ENCODE results near the gene RELA.
"Not testable (repeated sequence)": the region's sequence is repeated elsewhere in the genome, so short reads cannot be mapped to it uniquely, and the experiment has no call there.

Gene RELA

GRCh38 chr11:65691847-65692246 is 29.1 kb upstream of the RELA start:
- not testable (repeated sequence) for H3K9me3 ChIP-seq (ENCODE audit: control insufficient read depth, low read length); H4K8ac ChIP-seq (ENCODE audit: low read length); H3K27ac ChIP-seq (ENCODE audit: low read length, poor library complexity, severe bottlenecking); H2AK5ac ChIP-seq (ENCODE audit: low read length, severe bottlenecking); H3K79me1 ChIP-seq (replicated peaks; ENCODE audit: low read length, poor library complexity, severe bottlenecking); H3K14ac ChIP-seq (ENCODE audit: low read length in 2 of 2); H2BK12ac ChIP-seq (ENCODE audit: low read length in 2 of 2); H3K36me3 ChIP-seq (ENCODE audit: control insufficient read depth in 1 of 2, insufficient read depth in 2 of 2, low read depth in 1 of 2, low read length in 2 of 2); H4K91ac ChIP-seq (ENCODE audit: low read length); H2BK120ac ChIP-seq (ENCODE audit: low read depth, low read length); H3K18ac ChIP-seq (ENCODE audit: low read depth in 1 of 2, low read length in 2 of 2); H2BK15ac ChIP-seq (ENCODE audit: low read depth, poor library complexity, severe bottlenecking); H2AFZ ChIP-seq (ENCODE audit: low read depth, low read length); H3K4me3 ChIP-seq (ENCODE audit: insufficient read depth in 1 of 2, low read depth in 1 of 2, low read length in 2 of 2); H2BK5ac ChIP-seq (ENCODE audit: low read depth, low read length, poor library complexity, severe bottlenecking); H3K4ac ChIP-seq (ENCODE audit: low read depth in 1 of 2, low read length in 2 of 2); H3K23ac ChIP-seq (ENCODE audit: low read length in 2 of 2); H3K4me2 ChIP-seq (ENCODE audit: low read length, poor library complexity, severe bottlenecking); DNase-seq; H3K4me1 ChIP-seq (ENCODE audit: control insufficient read depth, insufficient read depth, low read depth, low read length); H3K9ac ChIP-seq (ENCODE audit: low read length)
- peaks cover 6 to 17% of the 10 kb centered on the region in 2 experiments for H3K27me3 ChIP-seq (ENCODE audit: control insufficient read depth in 1 of 2, insufficient read depth in 1 of 2, low read length in 2 of 2)
- 92% methylated on average over 7 of the region's 8 CpGs for WGBS

GRCh38 chr11:65685981-65686380 is 23.3 kb upstream of the RELA start:
- no peak for DNase-seq
- Histone ChIP-seq H3K9me3 (ENCODE audit: control insufficient read depth, low read length) (no peaks in the 10 kb centered on the region), H4K91ac (ENCODE audit: low read length) (no peak overlapping the region), H2AFZ (ENCODE audit: low read depth, low read length) (no peak overlapping the region), H2AK5ac (ENCODE audit: low read length, severe bottlenecking) (no peak overlapping the region), H2BK12ac (ENCODE audit: low read length in 2 of 2) (no peak overlapping the region), H3K14ac (ENCODE audit: low read length in 2 of 2) (no peak overlapping the region), H3K27me3 (ENCODE audit: control insufficient read depth in 1 of 2, insufficient read depth in 1 of 2, low read length in 2 of 2) (peaks cover 23 to 24% of the 10 kb centered on the region in 2 experiments), H3K36me3 (ENCODE audit: control insufficient read depth in 1 of 2, insufficient read depth in 2 of 2, low read depth in 1 of 2, low read length in 2 of 2) (no peaks in the 10 kb centered on the region), H3K4me3 (ENCODE audit: insufficient read depth in 1 of 2, low read depth in 1 of 2, low read length in 2 of 2) (no peak overlapping the region), H3K79me1 (replicated peaks; ENCODE audit: low read length, poor library complexity, severe bottlenecking) (no peaks in the 10 kb centered on the region), H3K4ac (ENCODE audit: low read depth in 1 of 2, low read length in 2 of 2) (no peak overlapping the region), H3K4me1 (ENCODE audit: control insufficient read depth, insufficient read depth, low read depth, low read length) (no peaks in the 10 kb centered on the region), H3K9ac (ENCODE audit: low read length) (no peak overlapping the region), H4K8ac (ENCODE audit: low read length) (no peak overlapping the region), H3K27ac (ENCODE audit: low read length, poor library complexity, severe bottlenecking) (no peak overlapping the region), H2BK15ac (ENCODE audit: low read depth, poor library complexity, severe bottlenecking) (no peak overlapping the region), H3K23ac (ENCODE audit: low read length in 2 of 2) (no peak overlapping the region), H3K18ac (ENCODE audit: low read depth in 1 of 2, low read length in 2 of 2) (no peak overlapping the region), H2BK120ac (ENCODE audit: low read depth, low read length) (no peak overlapping the region), H3K4me2 (ENCODE audit: low read length, poor library complexity, severe bottlenecking) (no peak overlapping the region), H2BK5ac (ENCODE audit: low read depth, low read length, poor library complexity, severe bottlenecking) (no peak overlapping the region)
- WGBS: 93% methylated on average over 3 of the region's 8 CpGs

GRCh38 chr11:65683480-65683879 is 20.8 kb upstream of the RELA start:
- H2AFZ ChIP-seq (ENCODE audit: low read depth, low read length); H2BK12ac ChIP-seq (ENCODE audit: low read length in 2 of 2); H2BK15ac ChIP-seq (ENCODE audit: low read depth, poor library complexity, severe bottlenecking); H3K36me3 ChIP-seq (ENCODE audit: control insufficient read depth in 1 of 2, insufficient read depth in 2 of 2, low read depth in 1 of 2, low read length in 2 of 2); H3K23ac ChIP-seq (ENCODE audit: low read length in 2 of 2); H3K27ac ChIP-seq (ENCODE audit: low read length, poor library complexity, severe bottlenecking); H3K14ac ChIP-seq (ENCODE audit: low read length in 2 of 2); H4K8ac ChIP-seq (ENCODE audit: low read length); DNase-seq; H3K18ac ChIP-seq (ENCODE audit: low read depth in 1 of 2, low read length in 2 of 2); H3K4me1 ChIP-seq (ENCODE audit: control insufficient read depth, insufficient read depth, low read depth, low read length); H3K4me3 ChIP-seq (ENCODE audit: insufficient read depth in 1 of 2, low read depth in 1 of 2, low read length in 2 of 2); H2AK5ac ChIP-seq (ENCODE audit: low read length, severe bottlenecking); H3K9me3 ChIP-seq (ENCODE audit: control insufficient read depth, low read length); H3K4ac ChIP-seq (ENCODE audit: low read depth in 1 of 2, low read length in 2 of 2); H4K91ac ChIP-seq (ENCODE audit: low read length); H2BK5ac ChIP-seq (ENCODE audit: low read depth, low read length, poor library complexity, severe bottlenecking); H2BK120ac ChIP-seq (ENCODE audit: low read depth, low read length); H3K9ac ChIP-seq (ENCODE audit: low read length); H3K79me1 ChIP-seq (replicated peaks; ENCODE audit: low read length, poor library complexity, severe bottlenecking); H3K4me2 ChIP-seq (ENCODE audit: low read length, poor library complexity, severe bottlenecking): not testable (repeated sequence)
- H3K27me3 ChIP-seq (ENCODE audit: control insufficient read depth in 1 of 2, insufficient read depth in 1 of 2, low read length in 2 of 2): peaks cover 23 to 24% of the 10 kb centered on the region in 2 experiments
- WGBS: 74% methylated on average over 4 of the region's 6 CpGs

- no peak overlapping the region for H2AK5ac ChIP-seq (ENCODE audit: low read length, severe bottlenecking)
- no peak overlapping the region for H3K4me2 ChIP-seq (ENCODE audit: low read length, poor library complexity, severe bottlenecking)
- H2BK120ac ChIP-seq (ENCODE audit: low read depth, low read length): no peak overlapping the region
- no peak overlapping the region for H3K14ac ChIP-seq (ENCODE audit: low read length in 2 of 2)
- H2BK15ac ChIP-seq (ENCODE audit: low read depth, poor library complexity, severe bottlenecking): no peak overlapping the region
- H3K27ac ChIP-seq (ENCODE audit: low read length, poor library complexity, severe bottlenecking): no peak overlapping the region
- H3K9me3 ChIP-seq (ENCODE audit: control insufficient read depth, low read length): no peaks in the 10 kb centered on the region
- H3K4ac ChIP-seq (ENCODE audit: low read depth in 1 of 2, low read length in 2 of 2): no peak overlapping the region
- no peak overlapping the region for H3K23ac ChIP-seq (ENCODE audit: low read length in 2 of 2)
- no peak for DNase-seq
- H3K79me1 ChIP-seq (replicated peaks; ENCODE audit: low read length, poor library complexity, severe bottlenecking): no peaks in the 10 kb centered on the region
- H3K27me3 ChIP-seq (ENCODE audit: control insufficient read depth in 1 of 2, insufficient read depth in 1 of 2, low read length in 2 of 2): peaks cover 12 to 18% of the 10 kb centered on the region in 2 experiments
- no peak overlapping the region for H4K91ac ChIP-seq (ENCODE audit: low read length)
- H2AFZ ChIP-seq (ENCODE audit: low read depth, low read length): no peak overlapping the region
- H3K18ac ChIP-seq (ENCODE audit: low read depth in 1 of 2, low read length in 2 of 2): no peak overlapping the region
- WGBS: 87% methylated on average over 4 of the region's 5 CpGs
- no peak overlapping the region for H3K9ac ChIP-seq (ENCODE audit: low read length)
- H3K4me3 ChIP-seq (ENCODE audit: insufficient read depth in 1 of 2, low read depth in 1 of 2, low read length in 2 of 2): no peak overlapping the region
- H2BK5ac ChIP-seq (ENCODE audit: low read depth, low read length, poor library complexity, severe bottlenecking): no peak overlapping the region
- H3K4me1 ChIP-seq (ENCODE audit: control insufficient read depth, insufficient read depth, low read depth, low read length): no peaks in the 10 kb centered on the region
- H2BK12ac ChIP-seq (ENCODE audit: low read length in 2 of 2): no peak overlapping the region
- H4K8ac ChIP-seq (ENCODE audit: low read length): no peak overlapping the region
- no peaks in the 10 kb centered on the region for H3K36me3 ChIP-seq (ENCODE audit: control insufficient read depth in 1 of 2, insufficient read depth in 2 of 2, low read depth in 1 of 2, low read length in 2 of 2)
These were observed 17.6 kb upstream of the RELA start for GRCh38 chr11:65680192-65680743.
